Measurements from ENCODE around the gene GPX6.
"Not testable (repeated sequence)": the region's sequence is repeated elsewhere in the genome, so short reads cannot be mapped to it uniquely, and the experiment has no call there.

Gene GPX6, protein sequence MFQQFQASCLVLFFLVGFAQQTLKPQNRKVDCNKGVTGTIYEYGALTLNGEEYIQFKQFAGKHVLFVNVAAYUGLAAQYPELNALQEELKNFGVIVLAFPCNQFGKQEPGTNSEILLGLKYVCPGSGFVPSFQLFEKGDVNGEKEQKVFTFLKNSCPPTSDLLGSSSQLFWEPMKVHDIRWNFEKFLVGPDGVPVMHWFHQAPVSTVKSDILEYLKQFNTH

GRCh38 chr6:28515676-28516075 is at the start of gene GPX6:
TSS of gene GPX6 (minus strand) at chr6:28515793. CDS start at chr6:28515743, 50 bp downstream.
- DNase-seq (ENCODE audit: low read depth) = no peak

DNA sequence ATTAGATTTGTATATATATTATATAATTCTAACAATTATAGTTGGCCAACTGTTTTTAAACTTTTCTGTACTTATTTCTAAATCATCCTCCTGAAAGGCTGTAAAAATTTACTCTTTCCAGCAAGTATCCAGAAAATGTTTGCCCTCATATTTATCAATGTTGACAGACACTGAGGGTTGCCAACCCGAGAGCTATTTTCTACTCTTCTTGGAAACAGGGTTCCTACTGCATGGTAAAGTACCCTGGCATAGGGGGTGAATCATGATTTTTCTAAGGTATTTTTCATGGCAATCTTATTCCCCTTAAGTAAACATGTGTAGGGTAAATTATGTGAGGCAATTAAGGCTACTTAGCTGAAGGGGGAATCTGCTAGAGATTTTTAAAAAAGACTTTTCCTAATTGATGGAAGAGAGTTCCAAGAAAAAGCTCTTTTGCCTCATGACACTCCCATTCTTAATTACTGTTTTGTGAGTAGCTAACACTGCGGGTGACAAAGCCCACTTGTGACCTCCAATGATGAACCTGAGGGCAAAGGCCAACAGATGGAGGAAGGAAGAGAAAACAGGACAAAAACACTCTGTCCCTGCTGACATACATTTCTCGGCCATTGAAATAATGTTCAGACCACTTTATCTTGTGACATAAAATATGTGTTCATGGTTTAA is 48.0 kb upstream of the GPX6 start:
- DNase-seq (ENCODE audit: low read depth) = no peak

DNA sequence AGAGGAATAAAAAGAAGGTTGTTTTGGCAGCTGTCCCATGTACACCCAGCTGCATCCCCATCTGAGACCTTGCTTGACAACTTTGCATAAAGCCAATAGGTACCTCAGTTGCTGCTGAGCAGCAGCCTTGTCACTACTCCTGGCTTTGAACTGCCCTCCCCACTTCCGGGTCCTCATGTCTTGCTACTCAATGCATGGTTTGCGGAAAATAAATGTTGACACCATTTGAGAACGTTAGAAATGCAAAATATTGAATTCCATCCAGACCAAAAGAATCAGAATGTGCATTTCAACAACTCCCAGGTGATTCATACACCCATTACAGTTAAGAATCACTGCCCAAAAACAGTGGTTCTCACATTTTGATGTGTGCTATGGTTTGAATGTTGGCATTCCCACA is 43.0 kb upstream of the GPX6 start:
- no peak for DNase-seq (ENCODE audit: low read depth)

DNA sequence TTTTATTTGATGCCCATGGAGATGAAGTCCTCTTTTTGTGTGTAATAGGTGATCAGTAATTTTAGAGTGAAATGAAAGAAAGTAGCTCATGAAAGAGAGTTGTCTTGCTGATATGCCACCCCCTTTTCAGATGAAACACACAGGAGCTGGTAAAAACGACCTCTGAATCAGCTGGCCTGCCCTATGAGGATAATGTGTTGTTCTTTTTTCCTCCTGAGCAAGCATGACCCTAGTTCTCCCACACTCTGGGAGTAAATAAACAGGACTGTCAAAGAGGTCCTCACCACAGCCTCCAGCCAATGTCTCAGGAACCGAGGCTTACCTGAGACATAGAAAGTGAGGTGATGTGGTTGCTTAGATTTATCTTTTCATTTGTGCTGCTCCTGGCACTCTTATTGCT is 39.5 kb upstream of the GPX6 start:
- no peak for DNase-seq (ENCODE audit: low read depth)

DNA sequence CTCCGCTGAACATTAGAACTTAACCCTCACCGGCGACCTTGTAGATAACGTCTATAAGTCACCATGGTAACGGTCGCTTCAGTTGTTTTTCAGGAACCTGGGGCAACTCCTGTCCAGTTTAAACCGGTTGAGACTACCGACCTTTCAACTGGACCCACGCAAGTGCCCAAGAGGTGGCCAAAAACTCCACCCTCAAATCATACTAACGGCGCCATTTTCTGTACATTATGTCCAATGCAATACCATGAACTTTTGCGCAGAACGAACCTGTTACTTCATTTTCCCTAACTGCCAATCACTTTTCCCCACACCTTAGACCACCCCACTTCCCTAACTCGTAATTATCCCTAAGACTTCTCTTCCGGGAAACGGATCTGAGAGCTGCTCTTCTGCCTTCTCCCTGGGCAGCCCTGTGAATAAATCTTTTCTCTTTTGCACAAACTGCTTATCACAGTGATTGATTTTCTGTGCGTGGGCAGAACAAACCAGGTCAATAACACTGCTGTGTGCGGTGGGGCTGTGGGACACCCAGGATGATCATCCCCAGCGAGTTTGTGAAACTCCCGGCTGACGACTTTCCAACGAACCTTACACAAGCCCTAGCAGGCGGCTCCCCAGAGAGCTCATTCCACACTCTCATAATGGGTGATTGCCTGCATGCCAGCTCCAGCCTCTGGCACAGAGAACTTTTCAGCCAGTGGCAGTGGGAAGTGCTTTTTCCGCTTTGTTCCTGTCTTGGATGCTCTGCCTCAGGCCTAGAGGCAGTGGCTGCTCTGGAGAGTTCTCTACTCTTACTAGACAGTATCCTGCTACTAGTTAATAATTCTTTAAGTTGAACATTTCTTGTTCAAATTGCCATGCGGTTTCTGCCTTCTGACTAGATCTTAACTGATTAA is 38.6 kb upstream of the GPX6 start:
- DNase-seq (ENCODE audit: low read depth) = no peak

- DNase-seq (ENCODE audit: low read depth) = no peak
Observed at GRCh38 chr6:28553384-28553985, 37.9 kb upstream of the GPX6 start.

- no peak for DNase-seq (ENCODE audit: low read depth)
Observed at GRCh38 chr6:28551891-28552666, 36.5 kb upstream of the GPX6 start.

DNA sequence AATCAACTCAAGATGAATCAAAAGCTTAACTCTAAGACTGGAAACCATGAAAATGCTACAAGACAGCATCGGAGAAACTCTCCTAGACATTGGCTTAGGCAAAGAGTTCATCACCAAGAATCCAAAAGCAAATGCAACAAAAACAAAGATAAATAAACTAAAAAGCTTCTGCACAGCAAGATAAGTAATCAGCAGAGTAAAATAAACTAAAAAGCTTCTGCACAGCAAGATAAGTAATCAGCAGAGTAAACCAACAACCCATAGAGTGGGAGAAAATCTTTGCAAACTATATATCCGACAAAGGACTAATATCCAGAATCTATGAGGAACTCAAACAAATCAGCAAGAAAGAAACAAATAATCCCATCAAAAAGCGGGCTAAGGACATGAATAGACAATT is 31.4 kb upstream of the GPX6 start:
- DNase-seq (ENCODE audit: low read depth) = not testable (repeated sequence)

DNA sequence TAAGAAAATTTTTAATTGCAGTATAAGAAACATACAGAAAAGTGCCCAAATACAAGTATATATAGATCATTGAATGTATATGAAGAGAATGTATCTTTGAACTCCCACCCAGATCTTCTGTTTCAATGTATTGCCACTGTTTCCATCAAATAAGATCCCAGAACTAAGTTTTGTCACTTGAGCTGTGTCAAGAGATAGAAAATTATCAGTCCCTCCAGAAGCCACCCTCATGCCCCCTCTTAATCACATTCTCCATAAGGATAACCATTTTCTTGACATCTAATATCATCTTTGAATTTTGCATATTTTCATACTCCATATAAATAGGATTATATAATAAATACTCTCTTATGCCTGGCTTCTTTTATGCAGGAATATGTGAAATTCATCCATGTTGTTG is 30.4 kb upstream of the GPX6 start:
- DNase-seq (ENCODE audit: low read depth) = no peak

- DNase-seq (ENCODE audit: low read depth) = no peak
Observed at GRCh38 chr6:28543651-28544610, 28.3 kb upstream of the GPX6 start.

DNA sequence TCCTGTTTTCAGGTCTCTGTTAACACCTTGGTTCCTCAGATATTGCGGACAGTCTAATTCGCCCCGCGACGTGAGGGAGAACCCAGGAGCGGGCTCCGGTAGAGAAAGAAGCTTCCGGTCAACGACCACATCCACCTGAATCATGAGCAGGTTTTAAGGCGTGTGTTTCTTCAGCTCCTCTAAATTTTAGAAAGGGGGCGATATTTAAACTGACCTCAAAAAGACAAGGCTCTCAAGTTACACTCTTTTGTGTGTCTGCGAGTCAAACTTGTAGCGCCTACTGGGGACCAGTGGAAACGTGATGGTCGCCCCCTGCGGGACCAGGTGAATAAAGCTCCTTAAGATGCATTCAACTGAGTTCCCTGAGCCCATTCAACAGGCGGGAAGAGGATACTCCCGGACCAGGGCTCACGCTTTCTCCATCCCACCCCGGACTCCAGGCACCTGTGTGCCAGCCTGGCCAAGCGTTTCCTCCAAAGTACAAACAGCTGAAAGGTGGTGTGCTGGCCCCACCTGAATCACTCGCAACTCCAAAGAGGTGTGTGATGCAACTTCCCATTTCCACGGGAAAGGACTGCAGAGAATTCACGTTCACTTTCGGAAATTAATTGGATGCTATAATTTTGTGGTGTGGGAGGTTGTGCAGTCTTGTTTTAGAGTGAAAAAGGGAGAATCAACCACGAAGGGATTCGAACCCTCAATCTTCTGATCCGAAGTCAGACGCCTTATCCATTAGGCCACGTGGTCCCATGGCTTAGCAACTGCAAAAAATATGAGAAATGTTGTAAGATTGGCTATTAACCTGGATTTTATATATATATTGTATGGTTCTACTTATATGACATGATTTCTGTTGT is 27.1 kb upstream of the GPX6 start:
- DNase-seq (ENCODE audit: low read depth) = peak; percentile 81

GRCh38 chr6:28541996-28542395 is 26.4 kb upstream of the GPX6 start:
- DNase-seq (ENCODE audit: low read depth) = no peak

DNA sequence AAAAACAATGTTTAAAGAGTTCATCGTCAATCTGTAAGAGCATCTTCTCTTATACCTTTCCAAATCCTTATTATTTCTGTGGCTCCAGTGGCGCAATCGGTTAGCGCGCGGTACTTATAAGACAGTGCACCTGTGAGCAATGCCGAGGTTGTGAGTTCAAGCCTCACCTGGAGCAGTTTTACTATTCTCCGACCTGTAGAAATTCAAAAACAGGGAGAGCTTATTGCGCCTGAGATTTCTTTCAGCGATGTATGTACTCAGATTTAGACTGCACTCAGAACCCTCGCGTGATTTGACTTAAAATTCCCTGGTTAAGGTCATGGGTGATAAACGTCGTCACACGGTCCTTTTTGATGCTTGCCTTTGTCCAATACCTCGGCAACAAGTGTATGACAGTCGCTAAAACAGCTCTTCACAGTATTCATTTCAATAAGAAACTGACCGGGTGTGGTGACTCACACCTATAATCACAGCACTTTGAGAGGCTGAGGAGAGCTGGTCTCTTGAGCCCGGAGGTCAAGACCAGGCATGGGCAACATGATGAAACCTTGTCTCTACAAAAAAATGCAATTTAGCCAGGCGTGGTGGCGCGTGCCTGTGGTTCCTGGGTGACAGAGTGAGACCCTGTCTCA is 22.0 kb upstream of the GPX6 start:
- DNase-seq (ENCODE audit: low read depth) = no peak

GRCh38 chr6:28537065-28537464 is 21.5 kb upstream of the GPX6 start:
- no peak for DNase-seq (ENCODE audit: low read depth)

GRCh38 chr6:28534875-28535274 is 19.3 kb upstream of the GPX6 start:
- no peak for DNase-seq (ENCODE audit: low read depth)

- DNase-seq (ENCODE audit: low read depth) = no peak
Observed at GRCh38 chr6:28534306-28534705, 18.7 kb upstream of the GPX6 start.

GRCh38 chr6:28531479-28532128 is 16.0 kb upstream of the GPX6 start:
- no peak for DNase-seq (ENCODE audit: low read depth)

- no peak for DNase-seq (ENCODE audit: low read depth)
Observed at GRCh38 chr6:28530777-28531176, 15.2 kb upstream of the GPX6 start.
